Duodenal mucosa (tissue), 2 donors: ENCODE measurements around the gene PRRT1.
"Not testable (repeated sequence)": the region's sequence is repeated elsewhere in the genome, so short reads cannot be mapped to it uniquely, and the experiment has no call there.

Experiments used
- H3K27ac ChIP-seq: one replicate; pipeline ENCODE4 v1.7.0; 2013; ENCODE audit warnings: low read depth, low read length
- H3K27me3 ChIP-seq, 2 donors: one replicate each; pipeline ENCODE4 v1.7.0; 2013; ENCODE audit warnings: low read length in 2 of 2, control low read depth in 1 of 2; ENCODE audit not compliant: insufficient read depth in 2 of 2, control insufficient read depth in 1 of 2
- H3K36me3 ChIP-seq, 2 donors: one replicate each; pipeline ENCODE4 v1.7.0; 2013; ENCODE audit warnings: low read length in 2 of 2, control low read depth in 1 of 2; ENCODE audit not compliant: insufficient read depth in 2 of 2, control insufficient read depth in 1 of 2
- H3K4me1 ChIP-seq, 2 donors: one replicate each; pipeline ENCODE4 v1.7.0; 2013; ENCODE audit warnings: low read length in 2 of 2, control low read depth in 1 of 2; ENCODE audit not compliant: insufficient read depth in 2 of 2, control insufficient read depth in 1 of 2
- H3K4me3 ChIP-seq, 2 donors: one replicate each; pipeline ENCODE4 v1.7.0; 2013; ENCODE audit warnings: low read length in 2 of 2, low read depth in 1 of 2
- H3K9ac ChIP-seq, 2 donors: one replicate each; pipeline ENCODE4 v1.7.0; 2013; ENCODE audit warnings: low read length in 2 of 2, low read depth in 1 of 2
- H3K9me3 ChIP-seq, 2 donors: one replicate each; pipeline ENCODE4 v1.7.0; 2013; ENCODE audit warnings: low read length in 2 of 2, control low read depth in 1 of 2; ENCODE audit not compliant: control insufficient read depth in 1 of 2

PRRT1 gene

DNA sequence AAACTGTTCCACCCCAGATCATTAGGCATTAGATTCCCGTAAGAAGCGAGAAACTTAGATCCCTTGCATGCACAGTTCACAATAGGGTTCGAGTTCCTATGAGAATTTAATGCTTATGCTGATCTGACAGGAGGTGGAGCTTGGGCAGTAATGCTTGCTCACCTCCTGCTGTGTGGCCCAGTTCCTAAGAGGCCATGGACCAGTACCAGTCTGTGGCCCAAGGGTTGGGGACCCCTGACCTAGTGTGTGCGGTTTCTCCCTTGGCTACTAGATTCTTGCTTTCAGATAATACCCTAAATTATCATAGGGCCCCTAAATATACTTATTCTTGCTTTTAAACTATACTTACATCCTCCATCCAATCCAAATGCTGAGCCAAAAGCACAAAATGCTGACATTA lies 42.6 kb upstream of the PRRT1 start:
- peak overlapping the region in 1 of 2 donors; percentile 71 for H3K9ac ChIP-seq
- H3K27ac ChIP-seq, result peak overlapping the region; percentile 78
- no peaks in the 10 kb centered on the region for H3K36me3 ChIP-seq
- H3K9me3 ChIP-seq, result no peaks in the 10 kb centered on the region
- H3K27me3 ChIP-seq, result no peaks in the 10 kb centered on the region
- H3K4me1 ChIP-seq, result peaks cover 41 to 46% of the 10 kb centered on the region in 2 donors
- no peak overlapping the region for H3K4me3 ChIP-seq

DNA sequence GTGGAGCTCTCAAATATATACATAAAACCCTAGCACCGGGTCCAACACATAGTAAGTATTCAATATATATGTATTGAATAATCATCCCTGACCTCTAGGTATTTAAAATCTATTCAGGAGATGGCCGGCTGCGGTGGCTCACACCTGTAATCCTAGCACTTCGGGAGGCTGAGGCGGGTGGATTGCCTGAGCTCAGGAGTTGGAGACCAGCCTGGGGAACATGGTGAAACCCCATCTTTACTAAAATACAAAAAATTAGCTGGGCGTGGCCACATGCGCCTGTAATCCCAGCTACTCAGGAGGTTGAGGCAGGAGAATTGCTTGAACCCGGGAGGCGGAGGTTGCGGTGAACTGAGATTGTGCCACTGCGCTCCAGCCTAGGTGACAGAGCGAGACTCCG lies 41.4 kb upstream of the PRRT1 start:
- H3K36me3 ChIP-seq, H3K9me3 ChIP-seq, H3K27me3 ChIP-seq: not testable (repeated sequence)
- H3K27ac ChIP-seq, result peak overlapping the region; percentile 94
- H3K4me1 ChIP-seq, result peaks cover 54 to 58% of the 10 kb centered on the region in 2 donors
- H3K9ac ChIP-seq, result peak overlapping the region; percentile 69 to 85
- peak overlapping the region; percentile 66 to 67 for H3K4me3 ChIP-seq

DNA sequence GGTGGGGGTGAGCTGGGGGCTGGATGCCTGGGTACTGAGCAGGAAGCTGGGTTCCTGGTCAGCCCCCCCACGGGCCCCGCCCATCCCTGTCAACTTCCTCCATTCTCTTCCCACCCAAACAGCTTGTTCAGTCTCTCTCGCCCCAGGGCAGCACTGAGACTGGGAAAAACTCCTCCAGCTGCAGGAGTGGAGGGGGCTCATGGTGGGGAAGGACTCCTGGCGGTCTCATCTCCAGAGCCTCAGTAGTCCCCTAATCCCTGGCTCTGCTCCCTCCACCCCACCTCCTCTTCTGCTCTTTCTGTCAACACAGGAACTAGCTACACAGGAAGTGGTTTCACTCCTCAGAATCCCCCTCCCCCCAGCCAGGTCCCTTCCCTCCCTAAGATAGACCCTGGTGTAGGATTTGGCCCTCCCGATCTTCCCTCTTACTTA lies 40.9 kb upstream of the PRRT1 start, which contains the start of gene GPSM3:
TSS of gene GPSM3 (minus strand) at position 36 of the 432 bp plus-strand sequence. CDS start 130 bp downstream, outside the sequence.
- Histone ChIP-seq H3K9me3 (no peaks in the 10 kb centered on the region), H3K27ac (peak within 1 kb of the TSS; percentile 94), H3K4me1 (peaks cover 58 to 62% of the 10 kb centered on the region in 2 donors), H3K27me3 (no peaks in the 10 kb centered on the region), H3K4me3 (peak within 1 kb of the TSS; percentile 67 to 75), H3K36me3 (peaks cover 0 to 4% of the 10 kb centered on the region in 2 donors), H3K9ac (peak within 1 kb of the TSS; percentile 85 to 86)

DNA sequence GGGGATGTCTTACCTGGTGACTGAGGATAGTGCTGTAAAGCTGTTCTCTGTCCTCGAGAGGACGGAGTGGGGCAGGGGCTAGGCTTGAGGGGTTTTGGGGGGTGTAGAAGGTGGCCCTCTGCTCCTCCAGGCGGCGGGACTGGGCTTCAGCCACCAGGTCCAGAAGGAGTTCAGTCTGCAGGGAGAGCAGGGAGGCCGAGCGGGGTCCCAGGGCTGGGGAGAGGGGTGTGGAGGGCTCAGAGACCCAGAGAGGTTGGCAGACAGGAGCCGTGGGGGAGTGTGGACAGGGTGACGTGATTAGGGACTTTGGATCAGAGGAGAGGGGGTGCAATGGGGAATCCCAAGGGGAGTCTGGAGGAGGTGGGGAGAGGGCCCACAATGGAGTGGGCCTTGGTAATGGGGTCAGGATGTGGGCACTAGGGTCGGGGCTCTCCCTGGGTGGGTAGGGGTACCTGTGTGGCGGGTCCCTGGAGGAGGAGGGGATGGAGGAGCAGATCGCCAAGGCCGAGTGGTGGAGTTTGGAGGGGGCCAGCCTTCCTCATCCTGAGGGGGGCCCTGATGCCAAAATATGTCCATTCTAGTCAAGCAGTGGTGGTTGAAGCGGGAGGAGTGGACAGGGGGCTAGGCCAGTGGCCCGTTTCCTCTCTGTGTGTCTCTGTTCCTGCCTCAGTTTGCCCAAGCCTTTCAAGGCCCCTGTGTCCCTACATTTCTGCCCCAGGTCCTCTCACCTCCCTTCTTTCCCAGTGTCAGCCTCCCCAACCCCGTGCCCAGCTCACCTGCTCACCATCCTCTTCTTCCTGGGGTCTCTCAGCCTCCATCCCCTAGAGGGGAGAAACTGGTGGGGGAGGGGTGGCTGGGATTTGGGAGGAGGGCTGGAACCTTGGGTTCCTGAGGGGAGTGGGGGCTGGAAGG lies 40.2 kb upstream of the PRRT1 start:
- Histone ChIP-seq H3K27ac (peak overlapping the region; percentile 94), H3K9ac (peak overlapping the region; percentile 85 to 86), H3K36me3 (peaks cover under 1 to 11% of the 10 kb centered on the region in 2 donors), H3K9me3 (no peaks in the 10 kb centered on the region), H3K4me1 (peaks cover 59 to 62% of the 10 kb centered on the region in 2 donors), H3K27me3 (no peaks in the 10 kb centered on the region), H3K4me3 (peak overlapping the region; percentile 67 to 75)

DNA sequence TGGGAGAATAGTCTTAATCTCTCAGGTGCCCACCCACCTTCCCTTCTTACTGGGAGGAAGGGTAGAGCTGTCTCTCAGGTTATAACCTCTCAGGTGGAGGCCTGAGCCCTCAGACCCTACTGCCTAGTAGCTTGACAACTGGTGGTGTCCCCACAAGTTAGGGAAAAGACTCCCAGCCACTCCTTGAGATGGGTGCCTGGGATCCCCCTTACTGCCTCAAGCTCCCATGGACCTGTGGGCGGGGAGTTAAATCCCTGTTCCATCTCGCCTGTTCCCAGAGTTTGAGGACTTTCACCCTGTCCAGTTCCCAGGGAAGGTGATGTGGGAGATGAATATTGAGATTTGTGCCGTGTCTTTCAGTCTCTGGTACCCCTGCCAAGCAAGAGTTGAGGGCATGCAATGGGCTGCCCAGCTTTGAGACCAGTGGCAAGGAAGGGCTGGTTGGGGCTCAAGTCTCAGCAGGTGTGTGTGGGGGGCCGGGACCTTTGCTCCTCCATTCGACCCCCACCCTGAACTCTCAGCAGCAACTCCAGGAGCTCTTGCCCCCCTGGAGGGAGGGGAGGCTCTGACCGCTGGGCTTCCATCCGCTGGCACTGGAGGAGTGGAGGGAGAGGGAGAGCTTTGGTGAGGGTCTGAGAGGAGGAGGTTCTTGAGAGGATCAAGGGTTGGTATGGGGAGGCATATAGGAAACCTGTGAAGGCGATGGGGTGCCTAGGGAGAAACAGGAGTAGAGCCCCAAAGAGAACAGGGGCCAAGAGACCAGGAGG lies 39.4 kb upstream of the PRRT1 start:
- peak overlapping the region; percentile 94 for H3K27ac ChIP-seq
- H3K9ac ChIP-seq, result peak overlapping the region; percentile 85 to 86
- H3K9me3 ChIP-seq, result no peaks in the 10 kb centered on the region
- no peaks in the 10 kb centered on the region for H3K27me3 ChIP-seq
- H3K4me1 ChIP-seq, result peaks cover 57 to 60% of the 10 kb centered on the region in 2 donors
- H3K36me3 ChIP-seq, result peaks cover 7 to 18% of the 10 kb centered on the region in 2 donors
- H3K4me3 ChIP-seq, result peak overlapping the region; percentile 67 to 77

DNA sequence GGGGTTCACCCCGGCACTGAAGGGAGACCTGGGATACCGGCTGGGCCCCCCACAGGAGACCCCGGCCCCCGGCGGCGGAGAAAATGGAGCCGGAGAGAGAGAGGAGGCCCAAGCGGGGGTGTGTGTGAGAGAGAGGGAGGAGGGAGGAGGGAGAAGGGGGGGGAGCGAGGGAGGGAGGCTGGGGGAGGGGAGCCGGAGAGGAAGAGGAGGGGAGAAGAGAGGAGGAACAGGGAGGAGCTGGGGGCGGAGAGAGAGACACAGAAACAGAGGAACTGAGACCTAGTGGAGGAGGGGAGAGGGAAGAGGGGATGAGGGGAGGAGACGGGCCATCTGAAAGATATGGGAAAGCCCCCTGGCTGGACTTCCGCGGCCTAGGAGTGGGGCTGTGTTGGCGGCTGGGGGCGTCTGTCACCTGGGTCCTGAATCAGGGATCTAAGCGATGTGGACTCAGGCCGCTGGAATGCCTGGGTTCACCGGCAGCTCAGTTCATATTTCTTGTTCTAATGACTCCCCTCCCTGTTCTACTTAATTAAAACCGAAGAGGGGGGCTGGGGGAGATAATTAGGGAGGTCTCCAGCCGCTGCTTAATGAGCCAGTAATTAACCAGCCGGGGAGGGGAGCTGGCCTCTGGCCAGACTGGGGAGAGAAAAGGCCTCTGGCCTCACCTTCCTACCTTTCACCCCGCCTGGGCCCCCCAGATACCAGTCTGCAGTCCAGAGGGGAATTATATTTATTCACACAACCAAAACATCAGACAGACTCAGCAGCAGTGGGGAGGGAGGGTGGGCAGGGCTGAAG lies 38.5 kb upstream of the PRRT1 start, which contains the start of gene PBX2:
TSS of gene PBX2 (minus strand) at position 149 of the 798 bp plus-strand sequence. CDS start 287 bp downstream, outside the sequence.
- Histone ChIP-seq H3K36me3 (peaks cover 7 to 18% of the 10 kb centered on the region in 2 donors), H3K9ac (peak within 1 kb of the TSS; percentile 85 to 86), H3K4me3 (peak within 1 kb of the TSS; percentile 77 to 85), H3K4me1 (peaks cover 57 to 60% of the 10 kb centered on the region in 2 donors), H3K9me3 (no peaks in the 10 kb centered on the region), H3K27me3 (no peaks in the 10 kb centered on the region), H3K27ac (peak within 1 kb of the TSS; percentile 94)

DNA sequence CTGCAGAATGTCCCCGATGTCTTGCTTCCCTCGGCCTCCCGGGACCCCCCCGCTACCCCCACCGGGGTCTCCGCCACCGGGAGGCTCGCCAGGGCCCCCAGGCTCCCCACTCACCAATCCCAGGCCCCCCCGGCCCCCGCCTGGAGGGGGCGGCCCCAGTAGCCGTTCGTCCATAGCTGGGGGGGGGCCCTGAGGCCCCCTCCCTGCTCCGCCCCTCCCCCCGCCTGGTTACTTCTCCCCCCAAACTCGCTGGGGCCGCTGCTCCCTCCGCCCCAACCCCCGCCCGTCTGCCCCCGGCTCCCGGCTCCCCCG lies 38.0 kb upstream of the PRRT1 start:
- Histone ChIP-seq H3K36me3 (peaks cover 7 to 18% of the 10 kb centered on the region in 2 donors), H3K27me3 (no peaks in the 10 kb centered on the region), H3K4me1 (peaks cover 51 to 56% of the 10 kb centered on the region in 2 donors), H3K27ac (peak overlapping the region; percentile 84), H3K4me3 (peak overlapping the region; percentile 74 to 85), H3K9me3 (no peaks in the 10 kb centered on the region), H3K9ac (peak overlapping the region; percentile 85)

DNA sequence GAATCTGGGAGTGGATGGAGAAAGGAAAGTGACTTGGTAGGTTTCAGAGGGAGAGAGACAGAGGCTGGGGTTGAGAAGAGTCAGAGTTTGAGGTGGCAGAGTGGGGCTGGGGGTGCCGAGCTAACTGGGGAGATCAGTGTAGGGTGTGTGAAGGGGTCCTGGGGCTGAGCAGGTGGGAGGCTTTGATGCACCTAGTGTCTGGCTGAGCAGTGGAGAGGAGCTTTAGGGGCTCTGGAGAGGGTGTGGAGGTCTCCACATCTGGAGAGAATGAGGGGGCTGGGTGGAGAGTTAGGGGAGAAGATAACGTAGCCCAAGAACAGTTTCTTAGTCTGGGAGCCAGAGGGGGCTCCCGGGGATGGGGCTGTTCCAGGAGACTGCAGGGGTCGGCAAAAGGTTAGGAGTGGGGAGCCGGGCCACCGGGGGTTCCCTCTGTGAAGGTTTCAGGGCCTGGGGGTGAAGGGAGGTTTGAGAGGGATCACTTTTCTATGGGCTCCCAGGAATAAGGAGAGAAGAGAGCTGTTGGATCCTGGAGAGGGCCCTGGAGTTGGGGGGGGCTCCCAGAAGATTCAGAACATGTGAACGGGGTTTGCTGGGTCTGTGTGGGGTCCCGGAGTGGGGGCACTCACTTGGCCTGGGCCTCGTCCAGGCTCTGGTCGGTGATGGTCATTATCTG lies 37.5 kb upstream of the PRRT1 start:
- H3K4me3 ChIP-seq, result peak overlapping the region; percentile 74 to 85
- peak overlapping the region; percentile 84 for H3K27ac ChIP-seq
- no peaks in the 10 kb centered on the region for H3K27me3 ChIP-seq
- H3K9ac ChIP-seq, result peak overlapping the region; percentile 85
- H3K36me3 ChIP-seq, result peaks cover 10 to 18% of the 10 kb centered on the region in 2 donors
- peaks cover 46 to 54% of the 10 kb centered on the region in 2 donors for H3K4me1 ChIP-seq
- H3K9me3 ChIP-seq, result no peaks in the 10 kb centered on the region

DNA sequence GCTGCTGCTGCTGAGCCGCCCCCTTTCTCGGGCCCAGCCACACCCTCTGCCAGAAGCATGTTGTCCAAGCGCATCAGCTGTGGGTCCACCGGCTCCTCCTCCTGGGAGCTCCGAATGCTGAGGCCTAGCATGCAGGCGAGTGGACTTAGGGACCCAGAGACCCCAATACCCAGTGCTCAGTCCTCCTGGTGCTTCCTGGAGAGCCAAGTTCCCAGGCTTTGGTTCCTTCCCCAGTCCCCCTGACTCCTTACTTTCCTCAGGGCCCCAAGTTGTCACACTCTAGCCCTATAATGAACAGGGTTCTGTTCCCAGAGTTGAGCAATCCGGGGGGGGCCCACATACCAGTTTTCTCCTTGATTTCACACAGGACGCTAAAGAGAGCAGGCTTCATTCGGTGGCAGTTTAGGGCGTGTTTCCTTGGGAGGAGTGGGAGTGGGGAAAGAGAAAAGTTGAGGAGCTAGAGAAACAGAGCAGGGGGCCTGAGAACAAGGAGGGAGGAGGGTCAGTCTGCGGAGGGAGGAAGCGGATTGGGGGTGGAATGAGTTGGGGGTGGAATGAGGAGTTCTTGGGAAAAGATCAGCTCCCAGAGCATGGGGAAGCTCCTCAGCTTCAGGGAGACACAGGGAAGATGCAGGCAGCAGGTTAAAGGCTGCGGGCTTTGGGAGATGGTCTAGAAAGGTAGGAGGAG lies 36.8 kb upstream of the PRRT1 start:
- Histone ChIP-seq H3K36me3 (peaks cover 10 to 20% of the 10 kb centered on the region in 2 donors), H3K4me1 (peaks cover 44 to 50% of the 10 kb centered on the region in 2 donors), H3K27ac (peak overlapping the region; percentile 84)

More for the DNA sequence above, 36.8 kb upstream of the PRRT1 start:
- Histone ChIP-seq H3K27me3 (no peaks in the 10 kb centered on the region), H3K9ac (peak overlapping the region; percentile 85), H3K9me3 (no peaks in the 10 kb centered on the region), H3K4me3 (peak overlapping the region; percentile 74 to 85)
